ENCODE results near the gene RHBDL1.
A peak's percentile ranks its signal among the peaks of the same experiment; 100 is the strongest.

RHBDL1 gene

DNA sequence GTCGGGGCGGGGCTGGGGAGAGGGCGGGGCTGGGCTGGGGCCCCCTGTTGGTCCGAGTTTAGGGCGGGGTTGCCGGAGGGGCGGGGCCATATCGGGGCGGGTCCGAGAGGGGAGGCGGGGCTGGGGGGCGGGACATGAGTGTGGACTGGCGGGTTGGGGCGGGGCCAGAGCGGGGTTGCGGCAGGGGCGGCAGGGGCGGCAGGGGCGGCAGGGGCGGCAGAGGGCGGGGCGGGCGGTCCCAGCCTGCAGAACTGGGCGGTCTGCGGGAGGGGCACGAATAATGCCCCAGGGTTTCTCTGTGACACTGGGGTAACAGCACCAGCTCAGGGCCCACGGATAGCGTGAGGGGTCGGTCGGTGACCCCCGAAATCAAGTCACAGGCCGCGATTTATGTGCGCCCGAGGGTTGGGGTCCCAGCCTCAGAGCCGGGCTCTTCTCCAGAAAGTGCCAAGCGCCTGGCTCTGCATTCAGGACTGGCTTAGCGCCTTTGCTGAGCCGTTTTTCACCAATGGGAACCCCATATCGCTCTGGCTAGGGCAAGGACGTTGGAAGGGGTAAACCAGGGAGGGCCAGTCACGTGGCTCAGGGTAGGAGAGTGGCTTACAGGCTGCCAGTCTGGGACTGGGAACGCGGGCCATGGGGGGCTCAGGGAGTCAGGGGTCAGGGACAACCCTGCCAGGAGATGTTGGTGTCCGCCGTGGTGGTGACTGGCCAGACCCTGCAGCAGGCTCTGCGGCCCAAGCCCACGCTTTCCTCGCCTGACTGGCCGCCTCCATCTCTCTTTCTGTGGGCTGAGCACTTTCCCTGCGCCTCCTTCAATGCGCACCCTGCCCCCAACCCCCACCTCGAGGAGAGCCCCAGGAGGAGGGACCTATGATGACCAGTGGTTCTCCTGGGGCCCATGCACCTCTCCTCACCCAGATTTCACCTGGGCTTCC, 38.1 kb upstream of the RHBDL1 start:
- peak; percentile 88 for DNase-seq (ENCODE audit: low spot score)

DNA sequence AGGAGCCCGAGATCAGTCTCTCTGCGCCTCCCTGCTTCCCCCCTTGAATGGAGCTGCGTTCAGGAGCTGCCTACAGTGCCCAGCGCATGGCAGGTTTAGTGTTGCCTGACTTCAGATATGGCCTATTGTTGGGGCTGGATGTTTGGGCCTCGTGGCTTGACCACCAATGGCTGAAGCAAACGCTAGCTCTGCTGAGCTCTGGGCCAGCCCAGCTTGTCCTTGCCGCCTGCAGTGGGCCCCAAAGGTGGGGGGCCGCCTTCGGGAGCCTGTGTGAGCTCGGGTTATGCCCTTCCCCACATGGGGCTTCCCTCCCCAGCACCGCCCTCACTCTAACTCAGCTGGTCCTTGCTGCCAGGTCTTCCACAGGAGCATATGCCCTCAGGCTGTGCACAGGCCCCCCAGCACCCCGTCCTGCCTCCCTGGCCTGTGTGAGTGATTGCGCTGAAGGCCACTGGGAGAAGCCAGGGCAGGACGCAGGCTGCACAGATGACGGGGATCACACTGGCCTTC, 37.4 kb upstream of the RHBDL1 start:
- DNase-seq (ENCODE audit: low spot score), result no peak

DNA sequence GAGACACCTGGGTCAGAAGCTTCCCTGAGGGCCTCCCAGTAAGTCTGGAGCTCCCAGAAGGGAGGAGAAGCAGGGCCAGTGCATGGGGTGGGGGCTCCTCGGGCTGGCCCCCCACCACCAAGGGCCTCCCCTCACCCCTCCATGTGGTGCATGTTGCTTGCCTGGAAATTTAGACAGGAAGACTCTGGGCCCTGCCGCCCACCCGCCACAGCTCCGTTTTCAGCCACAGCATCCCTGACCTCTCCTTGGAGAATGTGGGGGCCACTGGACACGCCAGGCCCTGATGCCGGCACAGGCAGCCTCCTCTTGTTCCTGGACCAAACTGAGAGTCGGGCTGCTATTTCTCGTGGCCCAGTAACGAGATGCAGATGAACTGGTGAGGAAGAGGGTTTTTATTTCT, 36.6 kb upstream of the RHBDL1 start:
- DNase-seq (ENCODE audit: low spot score), result no peak

DNA sequence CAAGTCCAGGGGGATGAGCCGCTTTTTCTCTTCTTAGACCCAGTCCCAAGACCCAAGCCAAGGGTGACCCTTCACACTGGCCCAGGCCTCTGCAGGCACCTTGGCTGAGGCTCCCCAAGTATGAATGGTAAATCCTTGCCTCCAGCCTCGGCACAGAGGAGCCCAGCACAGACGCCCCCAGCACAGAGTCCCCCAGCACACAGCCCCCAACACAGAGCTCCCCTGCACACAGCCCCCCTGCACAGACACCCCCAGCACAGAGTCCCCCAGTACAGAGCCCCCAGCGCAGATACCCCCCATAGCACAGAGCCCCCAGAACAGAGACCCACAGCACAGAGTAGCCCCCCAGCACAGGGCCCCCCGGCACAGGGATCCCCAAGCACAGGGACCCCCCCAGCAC, 34.9 kb upstream of the RHBDL1 start:
- no peak for DNase-seq (ENCODE audit: low spot score)

DNA sequence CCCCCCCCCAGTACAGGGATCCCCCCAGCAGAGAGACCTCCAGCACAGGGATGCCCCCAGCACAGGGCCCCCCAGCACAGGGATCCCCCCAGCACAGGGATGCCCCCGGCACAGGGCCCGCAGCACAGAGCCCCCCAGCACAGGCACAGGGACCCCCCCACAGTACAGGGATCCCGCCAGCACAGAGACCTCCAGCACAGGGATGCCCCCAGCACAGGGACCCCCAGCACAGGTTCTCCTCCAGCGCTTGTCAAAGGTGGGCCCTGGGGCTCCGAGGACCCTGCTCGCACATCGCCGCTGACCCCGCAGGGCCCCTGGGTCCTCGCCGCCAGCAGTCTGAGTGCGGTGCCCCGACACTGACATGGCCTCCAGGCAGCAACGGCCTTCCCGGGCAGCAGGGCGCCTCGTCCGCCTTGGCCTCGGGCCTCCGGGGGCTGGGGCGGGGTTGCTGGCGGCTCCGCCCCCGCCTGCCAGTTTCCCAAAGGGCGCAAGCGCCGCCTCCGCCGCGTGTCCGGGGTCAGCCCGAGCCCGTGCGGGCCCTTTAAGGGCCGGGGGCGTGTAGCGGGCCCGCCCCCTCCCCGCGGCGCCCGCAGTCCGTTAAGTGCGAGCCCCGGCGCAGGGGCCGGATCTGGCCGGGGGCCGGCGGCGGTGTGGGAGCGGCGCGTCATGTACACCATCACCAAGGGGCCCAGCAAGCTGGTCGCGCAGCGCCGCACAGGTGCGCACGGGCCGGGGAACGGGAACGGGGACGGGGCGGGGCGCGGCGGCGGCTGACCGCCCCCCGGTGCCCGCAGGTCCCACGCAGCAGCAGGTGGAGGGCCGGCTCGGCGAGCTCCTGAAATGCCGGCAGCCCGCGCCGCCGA, 33.9 kb upstream of the RHBDL1 start, which contains the start of gene MCRIP2:
TSS of gene MCRIP2 (plus strand) at position 503 of the 863 bp plus-strand sequence. CDS start at position 667, 164 bp downstream.
- peak; percentile 57 for DNase-seq (ENCODE audit: low spot score)

DNA sequence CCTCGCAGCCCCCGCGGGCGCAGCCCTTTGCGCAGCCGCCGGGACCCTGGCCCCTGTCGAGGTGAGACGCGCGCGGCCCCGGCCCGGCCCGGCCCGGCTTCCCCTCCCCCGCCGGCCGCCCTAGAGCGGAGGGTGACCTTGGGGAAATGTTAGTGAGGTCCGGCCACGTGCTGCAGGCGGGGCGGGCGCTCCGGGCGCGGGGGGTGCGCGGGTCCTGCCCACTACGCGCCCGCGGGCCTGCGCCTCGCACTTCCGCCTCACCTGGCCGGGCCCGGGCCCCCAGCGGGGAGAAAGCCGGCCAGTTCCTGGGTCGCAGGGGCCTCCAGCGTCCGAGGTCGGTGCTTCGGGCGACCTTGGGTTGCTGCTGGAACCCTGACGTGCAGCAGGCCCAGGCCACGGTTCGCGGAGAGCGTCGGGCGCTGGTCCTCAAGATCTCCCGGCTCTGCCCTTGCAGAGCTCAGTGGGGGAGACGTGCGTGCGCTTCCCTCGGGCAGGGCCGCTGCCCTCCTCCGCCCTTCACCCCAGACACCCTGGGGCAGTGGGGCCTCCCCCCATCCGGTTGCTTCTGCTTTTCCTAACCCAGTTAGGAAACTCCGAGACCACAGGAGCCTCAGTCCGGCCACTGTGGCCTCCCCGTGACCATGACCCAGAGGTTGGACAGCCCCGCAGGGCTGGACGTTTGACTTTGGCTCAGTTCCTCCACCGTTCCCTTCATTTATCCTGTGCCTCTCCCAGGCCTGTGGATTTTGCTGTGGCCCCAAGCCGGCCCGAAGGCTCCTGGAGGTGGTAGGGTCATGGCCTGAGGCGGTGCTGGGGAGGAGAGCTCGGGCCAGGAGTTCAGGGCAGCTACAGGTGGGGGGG, 33.1 kb upstream of the RHBDL1 start:
- DNase-seq (ENCODE audit: low spot score), result no peak

DNA sequence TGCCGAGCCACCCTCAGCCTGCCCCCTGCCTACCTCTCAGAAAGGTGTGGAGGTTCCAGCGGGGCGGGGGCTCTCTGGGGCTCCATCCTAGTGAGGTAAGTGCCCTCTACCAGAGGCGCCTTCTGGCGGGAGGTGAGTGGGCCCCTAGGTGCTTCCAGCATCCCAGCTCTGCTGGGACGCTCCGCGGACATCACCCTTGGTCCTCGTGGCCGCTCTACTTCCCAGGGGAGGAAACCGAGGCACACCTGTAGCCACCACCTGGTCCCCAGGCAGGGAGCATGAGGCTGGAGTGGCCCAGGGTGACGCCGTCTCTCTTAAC, 32.5 kb upstream of the RHBDL1 start:
- DNase-seq (ENCODE audit: low spot score), result no peak

DNA sequence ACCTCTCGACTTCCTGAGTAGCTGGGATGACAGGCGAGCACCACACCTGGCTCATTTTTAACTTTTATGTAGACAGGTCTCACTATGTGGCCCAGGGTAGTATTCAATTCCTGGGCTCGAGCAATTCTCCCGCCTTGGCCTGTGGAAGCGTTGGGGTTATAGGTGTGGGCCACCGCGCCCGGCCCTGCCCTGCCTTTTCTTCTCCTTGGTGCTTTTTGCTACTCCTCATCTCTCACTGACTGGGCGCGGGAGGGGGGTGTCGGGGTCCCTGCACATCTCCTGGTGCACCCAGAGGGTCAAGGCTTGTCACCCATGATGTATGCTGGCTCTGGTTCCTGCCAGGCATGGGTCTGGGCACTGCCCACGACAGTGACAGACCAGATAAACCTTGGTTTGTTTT, 30.9 kb upstream of the RHBDL1 start:
- no peak for DNase-seq (ENCODE audit: low spot score)

DNA sequence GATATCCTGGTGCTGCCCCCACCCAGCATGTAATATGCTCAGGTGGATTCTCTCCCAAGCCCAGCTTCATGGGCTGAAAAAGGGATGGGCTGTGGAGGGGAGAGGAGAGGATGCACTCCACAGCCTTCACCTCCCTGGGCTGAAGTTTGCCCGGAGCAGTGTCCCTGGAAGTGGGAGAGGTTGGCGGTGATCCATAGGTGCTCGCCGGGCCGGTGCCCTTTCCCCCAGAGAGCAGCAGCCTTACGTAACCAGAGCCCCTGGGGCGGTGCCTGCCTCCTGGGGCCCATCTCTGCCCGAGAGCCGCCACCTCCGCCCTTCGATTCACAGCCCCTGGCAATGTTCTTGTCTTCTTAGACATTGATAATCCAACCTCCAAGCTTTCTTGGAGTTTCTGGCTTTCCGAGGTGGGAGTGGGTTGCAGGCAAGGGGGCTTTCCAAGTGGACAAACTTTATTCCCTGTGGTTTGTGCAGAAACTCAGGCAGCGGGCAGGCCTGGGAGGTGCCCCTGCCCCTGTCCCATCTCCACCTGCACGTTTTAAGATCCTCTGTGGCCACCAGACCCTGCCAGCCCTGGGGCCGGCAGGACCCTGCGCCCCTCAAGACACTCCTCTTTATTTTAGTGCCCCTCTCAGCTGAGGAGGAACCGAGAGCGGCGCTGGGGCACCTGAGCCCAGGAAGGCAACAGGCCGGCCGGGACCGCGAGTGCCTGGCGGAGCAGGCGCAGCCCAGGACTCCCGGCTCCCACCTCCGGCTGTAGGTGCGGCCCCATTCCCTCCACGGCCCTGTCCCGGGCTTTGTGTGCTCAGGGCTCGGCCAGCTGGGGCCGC, 29.4 kb upstream of the RHBDL1 start:
- DNase-seq (ENCODE audit: low spot score), result no peak

DNA sequence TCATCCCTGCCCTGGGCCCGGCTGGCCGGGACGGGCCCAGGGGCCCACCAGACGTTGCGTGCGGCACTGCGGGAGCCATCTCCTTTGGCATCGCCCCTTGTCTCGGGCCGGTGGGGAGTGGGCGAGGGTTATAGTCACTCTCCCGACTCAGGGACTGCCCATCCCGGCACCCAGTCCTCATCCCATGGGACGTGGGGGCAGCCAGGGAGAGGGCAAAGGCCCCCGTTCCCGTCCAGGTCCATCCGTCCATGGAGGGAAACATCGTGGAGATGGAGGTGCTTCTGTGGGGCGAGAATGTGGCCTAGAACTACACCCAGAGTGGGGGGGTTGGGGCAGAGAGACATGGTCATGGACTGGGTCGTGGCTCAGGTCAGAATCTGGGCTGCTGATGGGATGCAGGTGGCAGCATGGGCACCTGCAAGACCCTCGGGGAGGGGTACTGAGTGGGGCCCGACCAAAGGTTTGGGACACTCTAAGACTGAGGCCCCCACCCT, 28.7 kb upstream of the RHBDL1 start:
- DNase-seq (ENCODE audit: low spot score), result no peak

DNA sequence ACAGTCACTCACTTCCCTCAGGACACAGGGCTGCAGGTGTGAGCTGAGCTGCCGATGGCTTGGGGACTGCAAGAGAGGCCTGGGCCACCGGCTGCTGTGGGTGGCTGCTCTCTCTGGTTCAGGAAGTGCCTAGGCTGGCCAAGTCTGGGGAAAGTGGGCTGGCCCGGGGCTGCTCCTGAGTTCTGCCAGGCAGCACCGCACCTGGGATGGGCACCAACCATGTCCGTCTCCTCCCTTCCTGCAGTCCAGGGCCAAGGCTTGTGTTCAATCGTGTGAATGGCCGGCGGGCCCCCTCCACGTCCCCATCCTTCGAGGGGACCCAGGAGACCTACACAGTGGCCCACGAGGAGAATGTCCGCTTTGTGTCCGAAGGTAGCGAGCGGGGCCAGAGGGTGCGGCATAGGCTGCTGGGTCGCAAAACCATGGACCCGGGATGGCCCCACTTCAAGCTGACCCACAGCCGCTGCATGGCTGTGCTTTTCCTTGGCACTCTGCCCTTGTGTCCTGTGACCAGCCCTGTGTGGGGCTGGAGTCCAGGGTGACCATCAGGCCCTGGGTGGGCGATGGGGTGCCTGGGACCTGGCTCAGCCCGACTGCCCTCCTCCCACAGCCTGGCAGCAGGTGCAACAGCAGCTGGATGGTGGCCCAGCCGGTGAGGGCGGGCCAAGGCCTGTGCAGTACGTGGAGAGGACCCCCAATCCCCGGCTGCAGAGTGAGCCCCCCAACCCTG, 28.1 kb upstream of the RHBDL1 start:
- no peak for DNase-seq (ENCODE audit: low spot score)

DNA sequence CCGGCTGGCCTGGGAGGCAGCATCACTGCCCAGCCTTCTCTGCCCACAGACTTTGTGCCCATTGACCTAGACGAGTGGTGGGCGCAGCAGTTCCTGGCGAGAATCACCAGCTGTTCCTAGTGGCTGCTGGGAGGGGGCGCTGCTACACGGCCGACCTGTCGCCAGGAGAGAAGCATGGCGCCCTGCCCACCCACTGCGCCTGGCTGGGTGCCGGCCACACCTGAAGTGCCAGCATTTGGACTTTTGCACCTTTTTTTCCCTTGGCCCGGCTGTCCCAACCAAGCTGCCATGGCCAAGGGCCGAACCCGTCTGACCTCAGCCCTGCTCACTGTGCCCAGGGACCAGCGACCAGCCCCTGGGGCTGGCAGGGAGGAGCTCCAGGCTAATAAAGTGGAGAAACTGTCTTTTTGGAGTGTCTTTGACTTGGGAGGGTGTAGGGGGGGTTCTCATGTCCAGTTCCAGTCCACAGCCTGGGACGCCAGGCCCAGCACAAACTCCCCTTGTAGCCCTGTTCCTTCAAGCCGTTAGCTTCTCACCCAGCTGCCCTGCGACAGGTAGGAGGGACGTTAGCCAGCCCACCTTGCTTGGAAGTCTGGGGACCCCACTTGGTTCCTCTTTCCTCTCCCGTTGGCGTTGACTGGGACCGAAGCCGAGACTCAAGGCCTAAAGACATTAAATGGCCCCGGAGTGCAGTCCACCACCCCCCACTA, 27.2 kb upstream of the RHBDL1 start:
- peak; percentile 25 for DNase-seq (ENCODE audit: low spot score)

DNA sequence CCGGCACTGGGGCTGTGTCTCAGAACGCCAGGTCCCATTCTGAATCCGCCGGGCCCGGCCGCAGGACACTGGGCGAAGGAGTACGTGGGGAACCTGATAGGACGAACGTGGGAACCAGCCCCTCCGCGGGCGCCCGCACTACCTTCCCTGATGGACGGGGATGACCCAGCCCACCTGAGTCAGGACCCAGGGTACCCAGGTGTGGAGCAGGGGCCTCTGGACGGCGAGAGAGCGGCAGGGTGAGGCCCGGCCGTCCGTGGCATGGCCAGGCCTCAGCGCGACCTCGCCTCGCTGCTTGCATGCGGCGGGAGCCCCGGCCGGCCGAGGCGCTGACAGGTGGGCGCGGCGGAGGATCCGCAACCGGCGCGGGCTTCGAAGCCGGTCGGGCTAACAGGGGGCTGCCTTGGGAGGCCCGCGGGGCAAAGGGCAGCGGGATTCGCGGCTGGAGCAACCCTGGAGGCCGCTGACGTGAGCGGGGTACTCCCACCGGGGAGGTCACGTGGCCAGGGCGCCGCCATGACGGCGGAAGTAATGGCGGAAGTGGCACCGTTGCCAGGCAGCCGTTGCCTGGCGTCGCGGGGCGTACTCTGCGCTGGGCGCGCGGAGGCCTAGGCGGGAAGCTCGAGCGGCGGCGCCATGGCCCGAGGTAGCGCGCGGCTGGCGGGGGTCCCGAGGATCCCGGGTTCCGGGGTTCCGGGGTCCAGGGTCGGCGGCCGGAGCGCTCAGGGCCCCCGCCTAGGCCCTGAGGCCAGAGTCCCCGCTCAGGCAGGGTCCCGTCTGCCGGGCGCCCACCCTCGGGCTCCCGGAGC, 26.5 kb upstream of the RHBDL1 start, which contains the start of gene WDR90:
TSS of gene WDR90 (plus strand) at position 585 of the 809 bp plus-strand sequence. CDS start at position 637, 52 bp downstream.
- peak; percentile 89 for DNase-seq (ENCODE audit: low spot score)

DNA sequence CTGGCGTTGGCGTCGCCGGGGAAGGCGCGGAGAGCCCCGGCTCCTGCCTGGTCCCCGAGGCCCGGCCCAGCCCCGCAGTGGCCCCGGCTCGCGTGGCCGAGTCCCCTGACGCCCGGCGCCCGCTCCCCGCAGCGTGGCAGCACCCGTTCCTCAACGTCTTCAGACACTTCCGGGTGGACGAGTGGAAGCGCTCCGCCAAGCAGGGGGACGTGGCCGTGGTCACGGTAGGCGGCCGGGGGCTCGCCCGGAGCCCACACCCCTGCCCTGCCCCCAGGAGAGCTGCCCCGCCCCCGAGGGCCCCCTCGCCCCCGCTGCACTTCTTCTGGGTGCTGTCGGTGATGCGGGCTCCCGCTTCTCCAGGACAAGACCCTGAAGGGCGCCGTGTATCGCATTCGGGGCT, 25.8 kb upstream of the RHBDL1 start:
- no peak for DNase-seq (ENCODE audit: low spot score)

DNA sequence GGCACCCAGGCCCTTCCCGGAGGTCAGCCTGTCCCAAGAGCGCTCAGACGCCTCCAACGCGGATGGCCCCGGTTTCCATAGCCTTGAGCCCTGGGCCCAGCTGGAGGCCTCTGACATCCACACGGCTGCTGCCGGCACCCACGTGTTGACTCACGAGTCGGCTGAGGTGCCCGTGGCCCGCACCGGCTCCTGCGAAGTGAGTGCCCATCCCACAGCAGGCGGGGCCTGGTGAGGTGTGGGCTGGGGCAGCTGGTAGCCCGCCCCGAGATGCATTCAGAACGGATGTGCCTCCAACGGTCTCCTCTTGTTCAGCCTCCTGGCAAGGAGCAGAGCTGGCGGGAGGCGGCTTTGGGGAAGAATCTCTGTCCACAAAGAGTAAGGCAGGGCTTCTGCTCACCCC, 23.6 kb upstream of the RHBDL1 start:
- no peak for DNase-seq (ENCODE audit: low spot score)

DNA sequence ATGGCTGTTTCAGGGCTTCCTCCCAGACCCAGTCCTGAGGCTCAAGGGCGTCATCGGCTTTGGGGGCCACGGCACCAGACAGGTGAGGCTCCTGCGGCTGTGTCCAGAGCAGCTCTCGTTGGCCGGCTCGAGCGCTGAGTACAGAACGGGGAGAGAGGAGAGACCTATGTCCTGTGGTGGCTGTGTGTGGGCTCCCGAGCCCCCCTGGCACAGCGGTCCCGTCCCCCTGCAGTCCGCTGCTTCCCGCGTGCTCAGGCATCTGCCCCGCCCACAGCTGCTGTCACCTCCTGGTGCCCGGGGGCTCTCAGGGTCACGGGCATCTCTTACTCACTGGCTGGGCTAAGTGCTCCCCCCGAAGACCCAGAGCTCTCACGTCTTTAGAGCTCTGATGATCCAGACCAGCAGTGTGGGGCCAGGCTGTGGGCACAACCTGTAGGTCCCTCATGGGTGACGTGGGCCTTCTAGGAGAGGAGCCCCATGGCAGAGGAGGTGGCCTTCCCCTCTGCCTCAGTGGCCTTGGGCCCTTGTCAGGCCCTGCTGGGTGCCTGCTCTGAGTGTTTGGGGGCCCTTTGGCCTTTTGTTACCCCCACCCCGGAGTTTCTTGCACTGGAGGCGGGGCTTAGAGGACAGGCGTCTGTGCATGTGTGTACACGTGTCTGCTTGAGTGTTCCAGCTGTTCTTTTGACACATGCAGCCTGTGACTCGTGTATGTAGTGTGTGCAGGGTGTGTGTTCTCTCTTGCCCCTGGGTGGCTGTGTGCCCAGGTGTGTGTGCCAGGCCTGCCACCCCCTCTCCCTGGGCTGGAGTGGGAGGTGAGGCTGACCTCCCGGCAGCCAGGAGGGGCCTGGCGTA, 22.8 kb upstream of the RHBDL1 start:
- no peak for DNase-seq (ENCODE audit: low spot score)

DNA sequence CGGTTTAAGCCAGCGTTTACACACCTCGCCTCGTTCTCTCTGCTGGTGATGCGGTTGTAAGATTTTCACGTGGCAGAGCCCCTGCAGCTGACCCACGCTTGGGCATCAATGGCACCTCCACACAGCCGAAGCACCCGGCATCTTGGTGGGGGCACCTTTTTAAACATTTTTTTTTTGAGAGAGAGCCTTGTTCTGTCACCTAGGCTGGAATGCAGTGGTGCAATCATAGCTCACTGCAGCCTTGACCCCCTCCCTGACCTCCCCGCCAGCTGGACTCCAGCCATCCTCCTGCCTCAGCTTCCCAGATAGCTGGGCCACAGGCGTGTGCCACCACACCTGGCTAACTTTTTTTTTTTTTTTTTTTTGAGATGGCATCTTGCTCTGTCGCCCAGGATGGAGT, 21.4 kb upstream of the RHBDL1 start:
- no peak for DNase-seq (ENCODE audit: low spot score)
